Cortex of kidney (tissue), 1 donor: ENCODE data around the gene ARL17B.
"Not testable (repeated sequence)": the region's sequence is repeated elsewhere in the genome, so short reads cannot be mapped to it uniquely, and the experiment has no call there.

Experiments used
- DNase-seq: peaks from one replicate; lab custom pipeline; 2025; lab: John Stamatoyannopoulos, UW

The ARL17B gene

DNA sequence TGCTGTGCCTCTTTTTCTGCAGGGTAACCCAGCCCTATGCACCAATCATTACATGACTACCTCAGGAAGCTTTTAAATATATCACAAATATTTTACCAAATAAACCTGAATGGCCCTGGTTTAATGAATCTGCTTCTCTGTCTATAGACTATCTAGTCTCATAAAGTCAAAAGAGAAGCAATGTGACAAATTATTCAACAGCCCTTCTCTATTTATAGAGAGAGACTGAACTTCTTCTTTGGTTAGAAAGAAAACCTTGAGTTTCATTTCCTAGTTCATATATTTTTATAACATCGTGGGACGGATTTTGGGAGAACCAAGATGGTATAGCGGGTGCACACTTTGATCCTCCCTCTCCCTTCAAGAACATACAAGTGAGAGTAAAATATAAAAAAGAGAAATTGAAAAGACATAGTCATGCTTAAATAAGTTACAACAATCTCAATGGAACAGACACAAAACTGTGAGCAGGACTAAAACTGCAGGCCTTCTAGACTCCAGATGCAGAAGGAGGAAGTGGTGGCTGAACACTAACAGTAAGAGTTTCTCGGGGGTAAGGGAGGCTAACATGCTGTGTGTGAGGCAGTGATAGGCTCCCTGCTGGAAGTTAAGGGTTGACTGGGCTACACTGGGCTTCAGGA, 70.5 kb downstream of the ARL17B start:
- not testable (repeated sequence) for DNase-seq

DNA sequence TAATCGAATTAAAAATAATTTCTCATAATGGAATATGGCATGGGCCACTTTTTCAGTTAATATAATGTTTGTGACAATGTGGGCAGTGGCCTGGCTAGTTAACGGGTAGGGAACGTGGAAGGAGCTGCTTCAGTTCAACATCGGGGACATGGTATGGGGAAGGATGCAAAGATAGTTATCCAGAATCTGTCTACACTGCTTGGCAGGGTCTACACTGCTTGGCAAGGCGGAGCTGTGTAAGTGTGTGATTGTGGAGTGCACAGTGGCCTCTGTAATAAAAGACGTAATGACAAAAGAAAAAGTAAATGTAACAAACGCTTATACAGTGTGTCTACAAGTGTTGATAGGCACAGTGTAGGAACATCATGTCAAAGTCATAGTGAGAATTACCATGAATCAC, 74.0 kb downstream of the ARL17B start:
- not testable (repeated sequence) for DNase-seq

GRCh38 chr17:46286764-46287221, 74.8 kb downstream of the ARL17B start:
- DNase-seq = not testable (repeated sequence)

DNA sequence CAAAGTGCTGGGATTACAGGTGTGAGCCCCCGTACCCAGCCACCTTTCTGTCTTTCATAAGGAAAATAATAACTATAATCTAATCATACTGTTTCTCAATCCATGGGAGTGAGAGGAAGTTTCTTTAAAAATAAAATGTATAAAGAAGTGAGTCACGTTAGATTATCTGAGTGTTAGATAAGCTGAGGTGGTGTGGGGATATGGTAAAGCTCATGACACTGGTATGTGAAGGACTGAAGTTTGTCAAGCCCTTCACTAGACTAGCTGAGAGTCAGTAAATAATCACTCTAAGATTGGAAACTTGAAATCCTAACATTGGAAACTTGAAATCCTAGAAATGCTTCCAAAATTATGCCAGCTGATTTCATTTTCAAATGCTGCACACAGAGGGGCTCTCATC, 76.1 kb downstream of the ARL17B start:
- not testable (repeated sequence) for DNase-seq

DNA sequence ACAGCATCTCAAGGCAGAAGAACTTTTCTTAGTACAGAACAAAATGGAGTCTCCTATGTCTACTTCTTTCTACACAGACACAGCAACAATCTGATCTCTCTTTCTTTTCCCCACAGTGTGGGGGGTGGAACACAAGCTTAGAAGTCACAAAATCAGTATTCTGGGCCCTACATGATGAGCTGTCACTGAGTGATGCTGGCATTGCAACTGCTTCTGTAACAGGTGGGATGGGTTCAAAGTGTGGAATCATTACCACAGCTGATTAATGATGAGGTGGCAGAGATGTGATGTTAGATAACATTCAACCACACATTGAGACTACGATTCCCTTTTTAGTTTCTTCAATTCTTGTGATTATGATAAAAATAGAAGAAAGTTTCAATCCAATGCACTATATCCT, 77.1 kb downstream of the ARL17B start:
- not testable (repeated sequence) for DNase-seq

DNA sequence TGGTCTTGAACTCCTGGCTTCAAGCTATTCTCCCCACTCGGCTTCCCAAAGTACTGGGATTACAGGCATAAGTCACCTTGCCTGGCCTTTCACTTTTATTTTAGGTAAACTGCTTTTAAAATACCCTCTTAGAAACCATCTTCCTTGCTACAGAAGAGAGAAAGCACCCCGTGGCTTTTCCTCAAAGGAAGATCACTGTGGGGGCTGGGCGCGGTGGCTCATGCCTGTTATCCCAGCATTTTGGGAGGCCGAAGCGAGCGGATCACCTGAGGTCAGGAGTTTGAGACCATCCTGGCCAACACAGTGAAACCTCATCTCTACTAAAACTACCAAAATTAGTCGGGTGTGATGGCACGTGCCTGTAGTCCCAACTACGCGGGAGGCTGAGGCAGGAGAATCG, 78.9 kb downstream of the ARL17B start:
- DNase-seq = not testable (repeated sequence)

- DNase-seq = not testable (repeated sequence)
Observed at GRCh38 chr17:46281336-46281735, 80.2 kb downstream of the ARL17B start.

- not testable (repeated sequence) for DNase-seq
Observed at GRCh38 chr17:46276728-46277479, 84.7 kb downstream of the ARL17B start.

DNA sequence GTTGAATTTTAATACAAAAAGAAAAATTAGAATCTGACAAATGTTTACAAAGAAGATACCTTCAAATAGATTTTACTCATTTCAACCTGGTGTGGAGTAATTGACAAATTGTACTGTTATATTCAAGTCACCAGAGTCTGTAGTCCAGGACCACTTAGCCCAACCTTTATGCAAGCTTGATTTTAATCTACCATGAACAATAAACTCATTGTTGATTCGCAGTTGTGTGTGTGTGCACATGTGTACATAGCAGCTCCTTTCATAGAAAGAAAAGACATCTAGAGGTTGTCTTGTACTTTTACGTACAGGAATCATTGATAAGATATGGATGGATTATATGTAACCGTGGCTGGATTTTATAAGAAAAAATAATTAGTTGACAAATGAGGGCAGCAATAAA, 87.3 kb downstream of the ARL17B start:
- no peak for DNase-seq

- DNase-seq = no peak
Observed at GRCh38 chr17:46273541-46274236, 87.9 kb downstream of the ARL17B start.

DNA sequence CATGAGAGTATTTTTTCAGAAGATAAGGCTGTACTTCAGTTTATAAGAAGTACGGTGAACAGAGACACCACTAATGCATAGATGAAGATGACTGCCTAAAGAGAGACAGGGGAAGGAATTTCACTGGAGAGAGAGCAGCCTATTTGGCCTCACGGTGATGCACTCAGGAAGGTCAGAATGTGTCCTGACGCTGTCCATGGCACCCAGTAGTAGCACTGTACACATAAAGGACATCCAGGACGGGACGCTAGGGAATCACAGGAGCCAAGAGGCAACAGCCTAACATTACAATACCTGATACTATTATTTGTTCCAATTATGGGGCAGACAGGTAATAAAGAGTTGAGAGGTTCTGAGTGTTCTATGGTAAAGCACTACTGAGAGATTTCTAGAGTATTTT, 91.5 kb downstream of the ARL17B start:
- DNase-seq = no peak

GRCh38 chr17:46266656-46267544, 94.7 kb downstream of the ARL17B start:
- no peak for DNase-seq

GRCh38 chr17:46266063-46266655, 95.4 kb downstream of the ARL17B start:
- not testable (repeated sequence) for DNase-seq

DNA sequence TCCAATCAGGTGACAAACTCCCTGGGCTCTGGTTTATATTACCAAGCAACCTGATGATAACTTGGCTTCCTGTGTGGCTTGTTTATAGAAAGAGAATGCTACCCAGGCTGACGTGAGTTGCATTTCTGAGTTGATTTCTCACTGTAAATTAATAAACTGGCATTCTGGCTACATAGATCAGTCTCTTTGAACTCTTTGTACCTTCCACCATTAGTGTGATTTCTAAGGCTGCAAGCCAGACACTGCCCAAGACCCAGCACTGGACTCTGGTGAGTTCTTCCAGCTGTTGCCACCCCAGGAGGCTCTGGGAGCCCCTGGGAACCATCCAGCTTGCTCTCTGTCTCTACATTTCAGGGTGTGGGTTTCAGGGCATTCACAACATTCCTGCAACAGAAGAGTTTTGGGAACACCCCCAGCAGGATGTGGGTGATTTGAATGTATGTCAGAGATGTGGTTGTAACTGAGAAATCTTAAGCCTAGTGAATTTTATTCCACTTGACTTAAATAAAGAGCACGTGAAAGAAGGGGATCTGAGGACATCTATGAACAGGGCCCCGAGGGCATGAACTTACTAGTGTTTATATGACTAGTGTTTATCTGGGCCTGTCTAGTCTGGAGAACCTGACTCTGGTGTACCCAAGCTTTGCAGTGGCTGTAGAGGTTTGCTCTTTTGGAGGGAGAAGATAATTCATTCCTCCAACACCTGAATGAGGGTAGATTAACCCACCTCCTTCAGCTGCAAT, 96.9 kb downstream of the ARL17B start:
- no peak for DNase-seq

GRCh38 chr17:46262271-46262670, 99.3 kb downstream of the ARL17B start:
- DNase-seq = no peak

DNA sequence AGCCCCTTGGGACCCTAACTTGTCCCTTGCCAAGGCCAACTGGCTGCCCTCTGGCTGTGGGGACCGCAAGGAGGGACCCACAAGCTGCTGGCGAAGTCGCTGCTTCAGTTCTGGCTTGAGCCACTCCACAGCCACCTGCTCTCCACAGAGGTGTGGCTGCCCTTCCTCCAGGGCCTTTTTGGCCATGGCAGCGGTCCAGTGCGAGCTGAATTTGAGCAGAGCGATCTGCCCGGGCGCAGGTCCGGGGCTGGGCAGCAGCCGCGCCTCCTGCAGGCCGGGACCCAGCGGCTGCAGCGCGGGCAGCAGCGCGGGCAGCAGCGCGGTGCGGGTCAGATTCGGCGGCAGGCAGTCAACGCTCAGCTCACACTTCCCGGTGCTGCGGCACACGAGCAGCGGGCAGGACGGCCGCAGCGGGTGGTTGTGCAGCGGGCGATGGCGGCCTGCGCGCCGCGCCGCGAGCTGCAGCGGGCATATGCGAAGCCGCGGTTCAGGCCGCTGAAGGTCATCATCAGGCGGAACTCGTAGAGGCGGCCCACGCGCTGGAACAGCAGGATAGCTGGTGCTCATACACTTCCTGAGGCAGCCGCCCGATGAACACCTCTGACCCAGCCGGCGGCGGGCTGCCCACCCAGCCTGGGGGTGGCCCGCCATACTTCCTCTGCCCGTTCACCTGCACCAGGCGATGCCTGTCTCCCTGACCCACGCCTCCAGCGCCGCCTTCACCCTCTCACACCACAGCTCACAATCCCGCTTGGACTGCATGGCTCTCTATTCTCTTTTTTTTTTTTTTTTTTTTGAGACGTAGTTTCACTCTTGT, 101.5 kb downstream of the ARL17B start:
- not testable (repeated sequence) for DNase-seq

DNA sequence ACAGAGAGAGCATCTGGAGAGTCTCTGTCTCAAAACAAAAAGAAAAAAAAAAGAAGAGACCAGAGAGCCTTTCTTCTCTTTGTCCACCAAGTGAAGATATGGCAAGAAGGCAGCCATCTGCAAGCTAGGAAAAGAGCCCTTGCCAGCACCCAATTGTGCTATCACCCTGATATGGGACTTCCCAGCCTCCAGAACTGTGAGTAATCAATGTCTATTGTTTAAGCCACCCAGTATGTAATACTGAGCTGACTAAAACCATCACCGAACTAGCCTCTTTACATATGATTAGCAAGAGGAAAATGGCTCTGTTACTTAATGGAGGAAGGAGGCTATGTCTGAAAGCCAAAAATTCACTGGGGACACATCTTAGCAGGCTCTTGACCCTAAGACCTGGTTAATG, 105.2 kb downstream of the ARL17B start:
- DNase-seq = not testable (repeated sequence)

DNA sequence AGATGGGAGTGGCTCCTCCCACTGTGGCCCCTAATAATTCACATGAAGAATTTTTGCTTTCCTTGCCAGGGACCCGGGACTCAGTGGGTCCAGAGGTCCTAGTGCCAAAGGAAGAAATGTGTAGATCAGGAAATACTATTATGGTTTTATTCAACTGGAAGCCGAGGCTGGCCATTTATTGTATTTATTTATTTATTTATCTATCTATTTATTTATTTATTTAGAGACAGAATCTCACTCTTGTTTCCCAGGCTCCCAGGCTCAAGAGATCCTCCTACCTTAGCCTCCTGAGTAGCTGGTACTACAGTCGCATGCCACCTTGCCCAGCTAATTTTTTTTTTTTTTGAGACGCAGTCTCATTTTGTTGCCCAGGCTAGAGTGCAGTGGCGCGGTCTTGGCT, 107.4 kb downstream of the ARL17B start:
- DNase-seq = not testable (repeated sequence)

DNA sequence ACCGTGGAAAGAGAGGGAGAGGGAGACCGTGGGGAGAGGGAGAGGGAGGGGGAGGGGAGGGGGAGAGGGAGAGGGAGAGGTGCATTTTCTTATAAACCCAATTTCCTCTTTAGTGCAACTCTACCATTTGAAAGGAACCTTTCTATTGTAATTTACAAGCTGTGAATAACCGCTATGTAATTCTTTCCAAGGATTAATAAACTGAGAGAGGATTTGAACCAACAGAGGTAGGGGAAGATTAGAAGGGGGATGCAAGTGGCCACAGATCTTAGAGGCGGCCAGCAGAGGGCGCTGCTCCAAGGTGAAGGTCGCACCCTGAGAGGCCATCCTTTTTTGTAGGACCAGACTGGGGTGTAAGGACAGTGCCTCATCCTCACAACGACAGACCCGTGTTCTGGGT, 107.8 kb downstream of the ARL17B start:
- not testable (repeated sequence) for DNase-seq

GRCh38 chr17:46252804-46253203, 108.8 kb downstream of the ARL17B start:
- not testable (repeated sequence) for DNase-seq
